GM19467 (cell line): ENCODE measurements around the gene LEMD2.

Experiments
- ATAC-seq: cut with Tn5 transposase; IDR thresholded peaks from one replicate; pipeline ENCODE4 v1.9.1; 2021; ENCODE audit warnings: mild to moderate bottlenecking, moderate library complexity; ENCODE audit not compliant: unreplicated experiment

LEMD2 gene

GRCh38 chr6:33759887-33760629 is 28.9 kb downstream of the LEMD2 start:
- no peak for ATAC-seq

GRCh38 chr6:33758815-33759216 is 30.1 kb downstream of the LEMD2 start:
- no peak for ATAC-seq

GRCh38 chr6:33757906-33758305 is 31.0 kb downstream of the LEMD2 start:
- no peak for ATAC-seq

- ATAC-seq, result no peak
Measured at GRCh38 chr6:33757113-33757512, 31.8 kb downstream of the LEMD2 start.

GRCh38 chr6:33756211-33756954 is 32.5 kb downstream of the LEMD2 start:
- ATAC-seq, result no peak

GRCh38 chr6:33755070-33755869 is 33.7 kb downstream of the LEMD2 start:
- ATAC-seq, result no peak

GRCh38 chr6:33754222-33754621 is 34.7 kb downstream of the LEMD2 start:
- no peak for ATAC-seq

GRCh38 chr6:33752646-33753015 is 36.3 kb downstream of the LEMD2 start:
- ATAC-seq, result no peak

- no peak for ATAC-seq
Measured at GRCh38 chr6:33751771-33752645, 36.9 kb downstream of the LEMD2 start.

GRCh38 chr6:33750244-33750991 is 38.5 kb downstream of the LEMD2 start:
- no peak for ATAC-seq

GRCh38 chr6:33749401-33749800 is 39.5 kb downstream of the LEMD2 start:
- no peak for ATAC-seq

- ATAC-seq, result no peak
Measured at GRCh38 chr6:33748841-33749240, 40.1 kb downstream of the LEMD2 start.

GRCh38 chr6:33747823-33748222 is 41.1 kb downstream of the LEMD2 start:
- ATAC-seq, result no peak

- no peak for ATAC-seq
Measured at GRCh38 chr6:33746651-33747100, 42.3 kb downstream of the LEMD2 start, which contains the start of gene IP6K3. IP6K3 (minus strand) TSS chr6:33746905; CDS start chr6:33735476, 11,429 bp downstream.

GRCh38 chr6:33746036-33746600 is 42.8 kb downstream of the LEMD2 start:
- no peak for ATAC-seq

GRCh38 chr6:33745548-33745947 is 43.4 kb downstream of the LEMD2 start:
- ATAC-seq, result no peak

- no peak for ATAC-seq
Measured at GRCh38 chr6:33744895-33745546, 43.9 kb downstream of the LEMD2 start.

GRCh38 chr6:33744001-33744848 is 44.7 kb downstream of the LEMD2 start:
- ATAC-seq, result no peak
